Gastroesophageal sphincter (tissue), 4 donors: ENCODE results near the gene GALNT18. TPM values are rescaled to one million over a fixed set of nuclear protein-coding genes. Genes with fewer than 3 reads are reported as not detected.

Source experiments
- ATAC-seq: fragments of 150-250 bp; one replicate; pipeline ENCODE4 v1.9.1; 2016; ENCODE audit warnings: mild to moderate bottlenecking, moderate library complexity
- H3K27ac ChIP-seq, 4 donors: fragments of 200-600 bp; sonication (generic) in 3 of 4; 1 replicate in 3 of 4; 2 replicates in 1 of 4; pipeline ENCODE4 v1.5.1; 2016 to 2019
- H3K27me3 ChIP-seq: fragments of 200-600 bp; sonication (generic); one replicate; pipeline ENCODE4 v1.5.1; 2019
- H3K36me3 ChIP-seq, 2 donors: fragments of 200-600 bp; sonication (generic); one replicate each; pipeline ENCODE4 v1.5.1; 2019; ENCODE audit warnings: control low read depth in 1 of 2
- H3K4me1 ChIP-seq, 3 donors: fragments of 200-600 bp; sonication (generic); 1 replicate in 2 of 3; 2 replicates in 1 of 3; pipeline ENCODE4 v1.5.1; 2016 to 2019; ENCODE audit warnings: control low read depth in 2 of 3
- H3K4me3 ChIP-seq, 2 donors: fragments of 200-600 bp; sonication (generic); one replicate each; pipeline ENCODE4 v1.5.1; 2019; ENCODE audit warnings: mild to moderate bottlenecking in 1 of 2, moderate library complexity in 1 of 2
- H3K9me3 ChIP-seq, 3 donors: fragments of 200-600 bp; sonication (generic); one replicate each; pipeline ENCODE4 v1.5.1; 2017 to 2019; ENCODE audit warnings: control low read depth in 2 of 3
- CTCF ChIP-seq, 4 experiments: fragments of 200-600 bp in 2 of 4; fragments of 450-650 bp in 2 of 4; sonication (generic) in 1 of 4; IDR thresholded peaks; one replicate each; pipeline ENCODE4 v1.5.1; 2017 to 2019; ENCODE audit warnings: antibody characterized with exemption in 4 of 4, mild to moderate bottlenecking in 2 of 4, moderate library complexity in 2 of 4
- EP300 ChIP-seq: sonication (generic); formaldehyde crosslinking; IDR thresholded peaks from one replicate; pipeline ENCODE4 v1.6.1; 2017; ENCODE audit warnings: antibody characterized with exemption, mild to moderate bottlenecking
- POLR2A ChIP-seq, 2 donors: fragments of 450-650 bp; IDR thresholded peaks; one replicate each; pipeline ENCODE4 v1.6.1; 2017; ENCODE audit warnings: antibody characterized with exemption in 2 of 2, mild to moderate bottlenecking in 2 of 2, moderate library complexity in 1 of 2
- POLR2AphosphoS5 ChIP-seq: sonication (generic); formaldehyde crosslinking; IDR thresholded peaks from one replicate; pipeline ENCODE4 v1.6.1; 2017; ENCODE audit warnings: antibody characterized with exemption
- WGBS, 2 donors: methylation state at CpG; one replicate each; pipeline ENCODE4 v1.1.5; 2018; ENCODE audit warnings: low coverage in 1 of 2; 5-methylcytosine and 5-hydroxymethylcytosine counted together
- total RNA-seq, 4 donors: library from RNA; depleted of rRNA; stranded (reverse); fragments of >200 nt; gene quantifications; one replicate each; pipeline ENCODE4 v1.1.0, GENCODE V29; 2016

Gene GALNT18
- total RNA-seq, 4 donors from 2014 or later: 16.0 to 65.6 (median 35.2) TPM

GRCh38 chr11:11668274-11668673, 46.5 kb upstream of the GALNT18 start:
- H3K27ac ChIP-seq: no peak overlapping the region
- no peaks in the 10 kb centered on the region for H3K36me3 ChIP-seq
- no peaks in the 10 kb centered on the region for H3K9me3 ChIP-seq
- no peak for ATAC-seq
- peaks cover 0 to 27% (median 10%) of the 10 kb centered on the region in 3 donors for H3K4me1 ChIP-seq
- H3K27me3 ChIP-seq: no peaks in the 10 kb centered on the region
- 60 to 80% methylated on average over 1 of the region's 3 CpGs for WGBS, 2 donors
- no peak for TF ChIP-seq CTCF (IDR thresholded peaks at IDR 0.05)
- H3K4me3 ChIP-seq: no peak overlapping the region

- TF ChIP-seq POLR2AphosphoS5 (no peak), POLR2A (IDR thresholded peaks at IDR 0.05) (no peak), CTCF (IDR thresholded peaks at IDR 0.05) (no peak), EP300 (no peak)
- ATAC-seq: no peak
- H3K27me3 ChIP-seq: no peaks in the 10 kb centered on the region
- no peak overlapping the region for H3K4me3 ChIP-seq
- WGBS, 2 donors: 88 to 89% methylated on average over 2 to 3 of the region's 3 CpGs
- H3K4me1 ChIP-seq: peaks cover 0 to 27% (median 10%) of the 10 kb centered on the region in 3 donors
- H3K9me3 ChIP-seq: no peaks in the 10 kb centered on the region
- no peak overlapping the region for H3K27ac ChIP-seq
- H3K36me3 ChIP-seq: no peaks in the 10 kb centered on the region
Observed at GRCh38 chr11:11667056-11667455, 45.3 kb upstream of the GALNT18 start.

- H3K27ac ChIP-seq: no peak overlapping the region
- peaks cover 0 to 21% (median 10%) of the 10 kb centered on the region in 3 donors for H3K4me1 ChIP-seq
- no peak for ATAC-seq
- H3K36me3 ChIP-seq: no peaks in the 10 kb centered on the region
- TF ChIP-seq POLR2AphosphoS5 (no peak), CTCF (IDR thresholded peaks at IDR 0.05) (no peak), POLR2A (IDR thresholded peaks at IDR 0.05) (no peak), EP300 (no peak)
- WGBS, 2 donors: 80 to 86% methylated on average over 1 of the region's 1 CpG
- no peak overlapping the region for H3K4me3 ChIP-seq
- H3K27me3 ChIP-seq: no peaks in the 10 kb centered on the region
- H3K9me3 ChIP-seq: no peaks in the 10 kb centered on the region
Observed at GRCh38 chr11:11665407-11665806, 43.6 kb upstream of the GALNT18 start.

- Histone ChIP-seq H3K27ac (no peak overlapping the region), H3K4me3 (no peak overlapping the region), H3K9me3 (no peaks in the 10 kb centered on the region), H3K4me1 (peaks cover 0 to 6% (median 2%) of the 10 kb centered on the region in 3 donors), H3K27me3 (no peaks in the 10 kb centered on the region), H3K36me3 (no peaks in the 10 kb centered on the region)
- ATAC-seq: no peak
- TF ChIP-seq EP300 (no peak), POLR2AphosphoS5 (no peak), POLR2A (IDR thresholded peaks at IDR 0.05) (no peak), CTCF (IDR thresholded peaks at IDR 0.05) (no peak)
- 74 to 100% methylated on average over 1 to 4 of the region's 4 CpGs for WGBS, 2 donors
Observed at GRCh38 chr11:11663907-11664306, 42.1 kb upstream of the GALNT18 start.

- no peaks in the 10 kb centered on the region for H3K9me3 ChIP-seq
- no peak overlapping the region for H3K27ac ChIP-seq
- no peak overlapping the region for H3K4me3 ChIP-seq
- no peak for ATAC-seq
- no peaks in the 10 kb centered on the region for H3K4me1 ChIP-seq
- no peaks in the 10 kb centered on the region for H3K27me3 ChIP-seq
- WGBS, 2 donors: 86% methylated on average over 2 of the region's 2 CpGs; no CpG with 5 or more reads in 1 of the 2 donors
- no peaks in the 10 kb centered on the region for H3K36me3 ChIP-seq
- TF ChIP-seq CTCF (IDR thresholded peaks at IDR 0.05) (no peak), POLR2A (IDR thresholded peaks at IDR 0.05) (no peak), EP300 (no peak), POLR2AphosphoS5 (no peak)
Observed at GRCh38 chr11:11662578-11662977, 40.8 kb upstream of the GALNT18 start.
